Choroid plexus epithelial cell (primary cell): Measurements from ENCODE around the gene IKZF3.

Experiments
- DNase-seq: peaks from one replicate; pipeline ENCODE4 v3.0.0-alpha.2; 2010; ENCODE audit warnings: low read depth
- H3K4me3 ChIP-seq: 2 replicates; pipeline ENCODE4 v1.5.1; 2011; ENCODE audit warnings: low read depth, mild to moderate bottlenecking, control low read depth, low read length, moderate library complexity
- TF ChIP-seq, protein P1 (sequence below): conservative IDR thresholded peaks from 2 replicates; pipeline ENCODE4 v1.5.1; 2011; ENCODE audit warnings: low read depth, mild to moderate bottlenecking, control low read depth, inconsistent platforms, low read length, moderate library complexity

The IKZF3 gene

DNA sequence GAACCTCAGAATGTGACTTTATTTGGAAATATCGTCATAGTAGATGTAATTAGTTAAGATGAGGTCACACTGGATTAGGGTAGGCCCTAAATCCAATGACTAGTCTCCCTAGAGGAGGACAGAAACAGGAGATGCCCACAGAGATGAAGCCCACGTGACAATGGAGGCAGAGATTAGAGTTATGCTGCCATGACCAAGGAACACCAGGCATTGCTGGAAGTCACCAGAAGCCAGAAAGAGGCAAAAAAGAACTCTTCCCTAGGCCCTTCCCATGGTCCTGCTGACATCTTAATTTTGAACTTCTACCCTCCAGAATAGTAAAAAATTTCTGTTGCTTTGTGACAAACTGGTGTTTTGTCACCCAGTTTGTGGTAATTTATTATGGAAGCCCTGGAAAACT, 49.6 kb downstream of the IKZF3 start:
- TF ChIP-seq, protein P1, sequence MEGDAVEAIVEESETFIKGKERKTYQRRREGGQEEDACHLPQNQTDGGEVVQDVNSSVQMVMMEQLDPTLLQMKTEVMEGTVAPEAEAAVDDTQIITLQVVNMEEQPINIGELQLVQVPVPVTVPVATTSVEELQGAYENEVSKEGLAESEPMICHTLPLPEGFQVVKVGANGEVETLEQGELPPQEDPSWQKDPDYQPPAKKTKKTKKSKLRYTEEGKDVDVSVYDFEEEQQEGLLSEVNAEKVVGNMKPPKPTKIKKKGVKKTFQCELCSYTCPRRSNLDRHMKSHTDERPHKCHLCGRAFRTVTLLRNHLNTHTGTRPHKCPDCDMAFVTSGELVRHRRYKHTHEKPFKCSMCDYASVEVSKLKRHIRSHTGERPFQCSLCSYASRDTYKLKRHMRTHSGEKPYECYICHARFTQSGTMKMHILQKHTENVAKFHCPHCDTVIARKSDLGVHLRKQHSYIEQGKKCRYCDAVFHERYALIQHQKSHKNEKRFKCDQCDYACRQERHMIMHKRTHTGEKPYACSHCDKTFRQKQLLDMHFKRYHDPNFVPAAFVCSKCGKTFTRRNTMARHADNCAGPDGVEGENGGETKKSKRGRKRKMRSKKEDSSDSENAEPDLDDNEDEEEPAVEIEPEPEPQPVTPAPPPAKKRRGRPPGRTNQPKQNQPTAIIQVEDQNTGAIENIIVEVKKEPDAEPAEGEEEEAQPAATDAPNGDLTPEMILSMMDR: no peak
- no peak for DNase-seq
- no peak overlapping the region for H3K4me3 ChIP-seq

DNA sequence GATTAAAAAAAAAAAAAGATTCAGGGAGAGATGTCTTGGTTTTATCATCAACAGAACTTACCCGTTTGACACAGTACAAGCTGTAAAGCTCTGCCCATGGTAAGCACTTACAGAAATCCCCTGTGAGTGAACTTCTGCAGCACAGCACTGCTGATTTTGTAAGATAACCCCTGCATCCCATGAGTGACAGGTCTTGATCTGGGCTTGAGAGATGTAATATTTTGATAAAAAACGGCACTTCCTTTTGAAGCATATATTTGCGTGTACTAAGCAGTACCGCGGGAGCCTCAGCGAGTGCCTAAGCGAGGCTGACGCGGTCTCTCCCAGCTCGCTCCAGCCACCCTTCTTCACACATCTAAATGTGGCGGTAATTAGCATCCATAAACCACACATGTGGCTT, 50.5 kb downstream of the IKZF3 start:
- TF ChIP-seq, protein P1: no peak
- no peak overlapping the region for H3K4me3 ChIP-seq
- no peak for DNase-seq

DNA sequence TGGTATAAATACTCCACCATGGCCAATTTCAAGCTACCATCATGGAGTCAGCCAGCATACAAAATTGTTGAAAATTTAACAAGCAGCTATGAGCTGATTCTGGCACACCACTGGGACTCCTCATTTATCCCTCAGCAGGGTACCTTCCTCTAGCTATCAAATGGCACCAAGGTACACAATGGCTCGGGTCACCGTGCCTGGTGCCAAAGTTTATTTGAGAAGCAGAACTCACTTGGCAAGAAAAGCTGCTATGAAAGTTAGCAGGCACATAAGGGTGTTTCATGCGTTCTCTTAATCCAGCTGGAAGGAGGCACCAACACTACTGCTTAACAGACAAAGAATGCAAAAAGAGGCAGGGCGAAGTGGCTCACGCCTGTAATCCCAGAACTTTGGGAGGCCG, 51.6 kb downstream of the IKZF3 start:
- DNase-seq: no peak
- TF ChIP-seq, protein P1: no peak
- H3K4me3 ChIP-seq: no peak overlapping the region

DNA sequence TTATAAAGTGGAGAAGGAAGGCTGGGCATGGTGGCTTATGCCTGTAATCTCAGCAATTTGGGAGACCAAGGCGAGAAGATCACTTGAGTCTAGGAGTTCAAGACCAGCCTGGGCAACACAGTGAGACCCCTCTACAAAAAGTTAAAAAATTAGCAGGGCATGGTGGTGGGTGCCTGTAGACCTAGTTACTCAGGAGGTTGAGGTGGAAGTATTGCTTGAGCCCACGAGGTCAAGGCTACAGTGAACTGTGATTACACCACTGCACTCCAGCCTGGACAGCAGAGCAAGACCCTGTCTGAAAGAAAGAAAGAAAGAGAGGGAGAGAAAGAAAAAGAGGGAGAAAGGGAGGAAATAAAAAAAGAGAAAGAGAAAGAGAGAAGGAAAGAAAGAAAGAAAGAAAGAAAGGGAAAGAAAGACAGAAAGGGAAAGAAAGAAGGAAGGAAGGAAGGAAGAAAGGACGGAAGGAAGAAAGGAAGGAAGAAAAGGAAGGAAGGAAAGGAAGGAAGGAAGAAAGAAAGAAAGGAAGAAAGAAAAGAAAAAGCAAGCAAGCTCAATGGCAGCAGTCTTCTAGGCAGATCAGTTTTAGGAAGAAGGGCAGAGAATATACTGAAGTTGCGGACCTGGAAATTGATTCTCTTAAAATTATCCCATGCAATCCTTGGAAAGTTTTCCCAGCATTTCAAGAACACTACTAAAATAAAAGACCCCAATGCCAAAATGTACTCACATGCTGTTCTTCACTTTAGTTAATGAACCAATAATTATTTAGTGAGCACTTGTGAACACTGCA, 53.0 kb downstream of the IKZF3 start:
- DNase-seq: no peak
- TF ChIP-seq, protein P1: no peak
- H3K4me3 ChIP-seq: no peak overlapping the region

DNA sequence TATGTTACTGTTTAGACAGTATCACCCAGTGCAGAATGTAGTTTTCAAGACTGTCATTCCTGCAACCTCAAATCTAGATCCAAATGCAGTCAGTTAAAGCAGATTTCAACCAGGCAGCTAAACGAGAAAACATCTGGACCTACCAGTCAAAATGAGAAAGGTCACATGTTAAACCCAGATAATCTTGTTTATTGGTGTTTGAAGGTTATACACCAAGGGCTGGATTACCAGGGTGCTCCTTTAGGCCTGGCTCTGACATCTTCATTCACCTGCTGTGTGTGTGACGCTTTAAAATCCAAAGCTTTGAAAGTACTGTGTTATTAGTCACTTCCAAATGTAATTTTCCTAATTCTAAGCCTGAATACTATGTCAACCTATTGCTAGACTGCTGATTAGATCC, 54.9 kb downstream of the IKZF3 start:
- no peak overlapping the region for H3K4me3 ChIP-seq
- DNase-seq: no peak
- TF ChIP-seq, protein P1: no peak

DNA sequence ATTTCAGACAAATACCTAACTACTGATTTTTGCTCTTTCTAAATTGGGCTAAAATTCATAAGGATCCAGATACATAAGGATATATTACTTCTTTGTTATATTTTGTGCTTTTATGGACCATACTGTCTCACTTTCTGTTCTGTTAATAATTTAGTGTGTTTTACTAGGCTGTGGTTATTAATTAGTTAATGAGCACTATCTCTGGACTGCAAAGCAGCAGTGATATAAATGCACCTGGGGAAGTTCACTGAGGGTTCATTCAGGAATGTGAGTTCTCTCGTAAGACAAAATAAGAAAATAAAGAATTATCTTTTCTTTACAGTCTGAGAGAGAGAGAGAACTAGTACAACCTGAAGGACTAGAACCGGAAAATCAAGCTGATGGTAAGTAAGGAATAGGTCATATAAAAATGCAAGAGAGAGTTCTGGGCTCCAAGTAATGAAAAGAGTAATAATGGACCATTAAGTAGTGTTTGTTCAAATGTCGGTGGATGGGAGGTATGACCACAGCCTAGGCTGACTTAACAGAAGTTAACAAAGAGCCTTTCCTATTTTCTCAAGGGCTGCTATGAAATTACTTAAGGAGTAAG, 55.6 kb downstream of the IKZF3 start:
- TF ChIP-seq, protein P1: no peak
- H3K4me3 ChIP-seq: no peak overlapping the region

DNA sequence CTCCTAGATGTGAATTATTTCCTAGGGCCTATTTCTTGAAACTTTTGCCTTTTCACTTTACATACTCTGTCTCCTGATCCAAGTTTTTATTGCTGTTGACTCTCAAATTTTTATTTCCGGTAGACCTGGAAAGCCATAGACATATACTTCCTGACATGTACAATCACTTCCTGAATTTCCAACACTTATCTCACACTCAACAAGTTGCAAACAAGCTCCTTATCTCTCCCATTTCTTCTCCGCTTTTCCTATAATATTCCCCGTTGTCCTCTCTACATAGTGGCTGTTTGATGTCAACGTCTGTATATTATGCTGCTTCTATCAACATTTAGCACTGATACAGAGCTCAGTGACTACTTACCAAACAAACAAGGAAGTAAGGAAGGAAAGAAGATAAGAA, 59.3 kb downstream of the IKZF3 start:
- H3K4me3 ChIP-seq: no peak overlapping the region
- no peak for DNase-seq
- TF ChIP-seq, protein P1: no peak

More for the DNA sequence above, 55.6 kb downstream of the IKZF3 start:
- no peak for DNase-seq
